Activated naive CD4-positive, alpha-beta T cell treated with anti-CD3 and anti-CD28 coated beads, Interleukin-2, amount 10 ng/mL, durations not matched to agents 7 days and 5 days (primary cell): Measurements from ENCODE around the gene BRF1.

ENCODE experiments used
- CTCF ChIA-PET: fragments of 350-600 bp; sonication (Branson Sonifier 250); formaldehyde crosslinking; loops from one replicate; lab custom pipeline; 2021; ENCODE audit warnings: antibody characterized with exemption; lab: Charles Lee
- DNase-seq: peaks from one replicate; pipeline ENCODE4 v3.0.0-alpha.2; 2020
- H3K27ac Mint-ChIP-seq: one replicate; pipeline ENCODE4 v1.8.0; 2021; ENCODE audit warnings: mild to moderate bottlenecking, moderate library complexity, mixed read lengths
- H3K27me3 Mint-ChIP-seq: one replicate; pipeline ENCODE4 v1.8.0; 2021; ENCODE audit warnings: mild to moderate bottlenecking, mixed read lengths
- H3K36me3 Mint-ChIP-seq: one replicate; pipeline ENCODE4 v1.8.0; 2021; ENCODE audit warnings: mixed read lengths
- H3K4me1 Mint-ChIP-seq: one replicate; pipeline ENCODE4 v1.8.0; 2021; ENCODE audit warnings: mixed read lengths
- H3K4me3 Mint-ChIP-seq: one replicate; pipeline ENCODE4 v1.8.0; 2021; ENCODE audit warnings: mild to moderate bottlenecking, moderate library complexity, mixed read lengths
- H3K9me3 Mint-ChIP-seq: one replicate; pipeline ENCODE4 v1.8.0; 2021; ENCODE audit warnings: mixed read lengths

Gene BRF1

GRCh38 chr14:105221598-105222178, 79.1 kb downstream of the BRF1 start:
- no peaks in the 10 kb centered on the region for H3K4me1 Mint-ChIP-seq
- CTCF ChIA-PET = no interaction called here
- peaks cover 33% of the 10 kb centered on the region for H3K36me3 Mint-ChIP-seq
- H3K9me3 Mint-ChIP-seq = no peaks in the 10 kb centered on the region
- DNase-seq = no peak
- no peak overlapping the region for H3K27ac Mint-ChIP-seq
- H3K27me3 Mint-ChIP-seq = no peaks in the 10 kb centered on the region
- H3K4me3 Mint-ChIP-seq = no peak overlapping the region

GRCh38 chr14:105220699-105221597, 79.9 kb downstream of the BRF1 start:
- Mint-ChIP-seq H3K36me3 (peaks cover 33% of the 10 kb centered on the region), H3K4me1 (no peaks in the 10 kb centered on the region), H3K9me3 (peaks cover 1% of the 10 kb centered on the region), H3K27ac (no peak overlapping the region), H3K4me3 (no peak overlapping the region), H3K27me3 (no peaks in the 10 kb centered on the region)
- CTCF ChIA-PET = no interaction called here
- DNase-seq = no peak

GRCh38 chr14:105219753-105220152, 81.0 kb downstream of the BRF1 start:
- Mint-ChIP-seq H3K36me3 (peaks cover 44% of the 10 kb centered on the region), H3K27ac (no peak overlapping the region), H3K9me3 (peaks cover 12% of the 10 kb centered on the region), H3K4me1 (no peaks in the 10 kb centered on the region), H3K27me3 (no peaks in the 10 kb centered on the region), H3K4me3 (no peak overlapping the region)
- CTCF ChIA-PET = no interaction called here
- no peak for DNase-seq

- no peaks in the 10 kb centered on the region for H3K4me1 Mint-ChIP-seq
- no peaks in the 10 kb centered on the region for H3K27me3 Mint-ChIP-seq
- DNase-seq = no peak
- peaks cover 12% of the 10 kb centered on the region for H3K9me3 Mint-ChIP-seq
- H3K27ac Mint-ChIP-seq = no peak overlapping the region
- H3K4me3 Mint-ChIP-seq = no peak overlapping the region
- peaks cover 45% of the 10 kb centered on the region for H3K36me3 Mint-ChIP-seq
- CTCF ChIA-PET = no interaction called here
These were observed 81.7 kb downstream of the BRF1 start for GRCh38 chr14:105219043-105219612.

- H3K27me3 Mint-ChIP-seq = no peaks in the 10 kb centered on the region
- H3K36me3 Mint-ChIP-seq = peaks cover 42% of the 10 kb centered on the region
- CTCF ChIA-PET = no interaction called here
- no peak overlapping the region for H3K27ac Mint-ChIP-seq
- no peak for DNase-seq
- H3K9me3 Mint-ChIP-seq = peaks cover 12% of the 10 kb centered on the region
- H3K4me1 Mint-ChIP-seq = no peaks in the 10 kb centered on the region
- H3K4me3 Mint-ChIP-seq = no peak overlapping the region
These were observed 82.2 kb downstream of the BRF1 start for GRCh38 chr14:105218611-105219010.

DNA sequence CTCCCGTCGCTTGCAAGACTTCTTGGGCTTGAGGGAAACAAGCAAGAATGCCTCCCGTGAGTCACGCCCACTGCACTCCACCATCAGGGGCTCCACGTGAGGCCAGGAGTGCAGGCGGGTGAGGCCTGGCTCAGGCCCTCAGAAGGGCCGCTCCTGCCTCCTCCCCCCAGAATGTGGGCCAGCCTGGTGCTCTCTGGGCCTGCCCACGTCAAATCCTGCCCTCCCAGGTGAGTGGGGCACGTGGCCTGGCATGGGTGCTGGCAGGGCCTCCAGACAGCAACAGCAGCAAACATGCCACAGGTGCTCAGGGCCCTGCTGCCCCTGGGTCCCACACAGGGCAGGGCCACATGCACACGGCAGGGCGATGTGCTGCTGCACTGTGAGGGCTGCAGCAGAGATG, 83.0 kb downstream of the BRF1 start:
- no peaks in the 10 kb centered on the region for H3K4me1 Mint-ChIP-seq
- CTCF ChIA-PET = no interaction called here
- no peaks in the 10 kb centered on the region for H3K27me3 Mint-ChIP-seq
- no peak for DNase-seq
- H3K36me3 Mint-ChIP-seq = peaks cover 39% of the 10 kb centered on the region
- H3K27ac Mint-ChIP-seq = no peak overlapping the region
- H3K9me3 Mint-ChIP-seq = peaks cover 12% of the 10 kb centered on the region
- no peak overlapping the region for H3K4me3 Mint-ChIP-seq

- CTCF ChIA-PET = no interaction called here
- no peak for DNase-seq
- Mint-ChIP-seq H3K27me3 (no peaks in the 10 kb centered on the region), H3K9me3 (peaks cover 12% of the 10 kb centered on the region), H3K4me1 (no peaks in the 10 kb centered on the region), H3K27ac (no peak overlapping the region), H3K36me3 (peaks cover 34% of the 10 kb centered on the region), H3K4me3 (no peak overlapping the region)
These were observed 84.1 kb downstream of the BRF1 start for GRCh38 chr14:105216490-105217247.

- Mint-ChIP-seq H3K27ac (peak overlapping the region; percentile 39), H3K36me3 (peaks cover 29% of the 10 kb centered on the region)
These were observed 85.2 kb downstream of the BRF1 start for GRCh38 chr14:105215602-105216001.

GRCh38 chr14:105214324-105214915, 86.4 kb downstream of the BRF1 start:
- Mint-ChIP-seq H3K36me3 (peaks cover 27% of the 10 kb centered on the region), H3K27me3 (no peaks in the 10 kb centered on the region), H3K27ac (no peak overlapping the region), H3K9me3 (peaks cover 12% of the 10 kb centered on the region), H3K4me1 (no peaks in the 10 kb centered on the region), H3K4me3 (no peak overlapping the region)
- CTCF ChIA-PET = no interaction called here
- DNase-seq = no peak

More at GRCh38 chr14:105215602-105216001, 85.2 kb downstream of the BRF1 start:
- H3K4me1 Mint-ChIP-seq = no peaks in the 10 kb centered on the region
- no peak overlapping the region for H3K4me3 Mint-ChIP-seq
- DNase-seq = no peak
- no peaks in the 10 kb centered on the region for H3K27me3 Mint-ChIP-seq
- CTCF ChIA-PET = no interaction called here
- H3K9me3 Mint-ChIP-seq = peaks cover 12% of the 10 kb centered on the region

- H3K36me3 Mint-ChIP-seq = peaks cover 25% of the 10 kb centered on the region
- H3K4me1 Mint-ChIP-seq = no peaks in the 10 kb centered on the region
- peaks cover 12% of the 10 kb centered on the region for H3K9me3 Mint-ChIP-seq
- H3K4me3 Mint-ChIP-seq = no peak overlapping the region
- H3K27me3 Mint-ChIP-seq = no peaks in the 10 kb centered on the region
- CTCF ChIA-PET = interaction anchor here (1.0 kb wide), 1 partner anchor 13 kb away, joined by 3 read pairs; no protein-coding TSS in a partner anchor
- H3K27ac Mint-ChIP-seq = no peak overlapping the region
- DNase-seq = no peak
These were observed 87.4 kb downstream of the BRF1 start for GRCh38 chr14:105213361-105213760.

DNA sequence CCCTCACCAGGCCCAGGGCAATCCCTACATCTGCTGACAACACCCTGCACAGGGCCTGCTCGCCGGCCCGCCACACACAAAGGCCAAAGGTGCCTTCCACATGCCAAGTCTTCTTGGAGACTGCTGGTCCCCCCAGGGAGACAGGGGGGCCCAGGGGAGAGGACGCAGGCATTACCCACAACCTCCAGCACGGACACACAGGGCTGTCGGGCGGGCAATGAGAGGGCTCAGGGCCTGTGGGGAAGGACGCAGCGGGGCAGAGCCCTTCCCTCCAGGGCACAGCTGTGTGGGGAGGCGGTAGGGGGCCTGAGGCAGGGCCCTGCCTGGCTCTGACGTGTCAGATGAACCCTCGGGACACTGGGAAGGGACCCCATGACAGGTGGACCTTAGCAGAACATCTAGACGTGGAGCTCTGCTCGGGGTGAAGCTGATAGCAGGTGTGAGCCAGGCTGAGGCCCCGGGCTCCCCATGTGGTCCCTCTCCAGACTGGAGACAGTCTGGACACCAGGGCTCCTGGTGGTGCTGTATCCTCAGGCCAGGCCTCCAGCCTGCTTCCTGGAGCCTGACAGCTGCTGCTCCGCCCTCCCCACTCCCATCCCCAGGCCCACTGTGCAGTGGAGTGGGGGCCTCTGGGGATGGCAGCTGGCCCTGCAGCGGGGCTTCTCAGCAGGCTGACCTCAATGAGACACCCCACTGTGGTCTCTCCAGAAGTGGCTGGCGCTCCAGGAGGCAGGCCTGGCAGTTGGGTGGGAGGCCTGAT, 88.1 kb downstream of the BRF1 start:
- no peak for DNase-seq
- H3K36me3 Mint-ChIP-seq = peaks cover 22% of the 10 kb centered on the region
- CTCF ChIA-PET = interaction anchor here (1.0 kb wide), 1 partner anchor 12 kb away, joined by 3 read pairs; no protein-coding TSS in a partner anchor
- H3K9me3 Mint-ChIP-seq = peaks cover 12% of the 10 kb centered on the region
- H3K27ac Mint-ChIP-seq = no peak overlapping the region
- H3K4me1 Mint-ChIP-seq = no peaks in the 10 kb centered on the region
- H3K27me3 Mint-ChIP-seq = no peaks in the 10 kb centered on the region
- H3K4me3 Mint-ChIP-seq = no peak overlapping the region

GRCh38 chr14:105211758-105212089, 89.1 kb downstream of the BRF1 start:
- DNase-seq = no peak
- H3K4me3 Mint-ChIP-seq = no peak overlapping the region
- peaks cover 12% of the 10 kb centered on the region for H3K9me3 Mint-ChIP-seq
- no peaks in the 10 kb centered on the region for H3K27me3 Mint-ChIP-seq
- CTCF ChIA-PET = no interaction called here
- H3K36me3 Mint-ChIP-seq = peaks cover 19% of the 10 kb centered on the region
- peak overlapping the region; percentile 58 for H3K27ac Mint-ChIP-seq
- H3K4me1 Mint-ChIP-seq = no peaks in the 10 kb centered on the region

DNA sequence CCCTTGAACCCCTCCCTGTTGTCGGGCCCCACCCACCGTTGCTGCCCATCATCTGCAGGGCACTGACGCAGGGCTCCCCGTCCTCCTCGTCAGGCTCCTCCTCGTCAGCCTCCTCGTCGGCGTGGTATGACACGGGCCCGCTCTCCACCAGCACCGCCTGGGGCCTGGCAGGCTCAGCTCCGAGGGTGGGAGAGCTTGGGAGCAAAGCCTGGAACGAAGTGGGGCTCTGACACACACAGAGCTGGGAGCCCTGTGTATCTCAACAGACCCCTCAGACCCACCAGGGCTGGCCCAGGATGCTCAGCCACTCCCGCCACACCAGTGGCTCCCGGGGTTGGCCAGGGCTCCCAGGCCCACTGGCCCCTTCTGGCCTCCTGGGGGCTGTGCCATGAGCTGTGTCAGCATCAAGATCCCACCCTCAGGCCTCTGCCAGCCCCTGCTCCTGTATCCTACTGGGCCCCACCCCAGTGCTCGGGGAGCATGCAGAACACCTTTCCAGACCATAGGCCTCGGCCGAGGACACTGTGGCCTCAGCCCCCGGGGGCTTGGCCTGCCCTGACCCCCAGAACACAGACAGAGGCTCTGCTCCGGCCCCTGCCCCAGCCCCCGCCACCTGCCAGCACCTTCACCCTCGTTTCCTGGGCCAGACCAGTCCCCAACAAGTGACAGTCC, 89.6 kb downstream of the BRF1 start:
- Mint-ChIP-seq H3K9me3 (peaks cover 12% of the 10 kb centered on the region), H3K4me1 (no peaks in the 10 kb centered on the region), H3K27ac (no peak overlapping the region), H3K4me3 (no peak overlapping the region), H3K27me3 (no peaks in the 10 kb centered on the region), H3K36me3 (peaks cover 16% of the 10 kb centered on the region)
- CTCF ChIA-PET = no interaction called here
- no peak for DNase-seq
